Measurements from ENCODE around the gene ACKR4.

GRCh38 chr3:132573797-132574211, 23.3 kb upstream of the ACKR4 start:
- TF ChIP-seq RFX5 (IDR thresholded peaks at IDR 0.05; ENCODE audit: borderline replicate concordance, low read depth, low read length) (no peak), EZH2 (IDR thresholded peaks at IDR 0.05; ENCODE audit: low read depth, low read length, severe bottlenecking) (no peak), MAFK (IDR thresholded peaks at IDR 0.05; ENCODE audit: low read depth, low read length) (no peak), KDM1A (IDR thresholded peaks at IDR 0.05; ENCODE audit: borderline replicate concordance, low read length) (no peak), SIN3A (conservative IDR thresholded peaks at IDR 0.05 in 1 of 2, IDR thresholded peaks at IDR 0.05 in 1 of 2; ENCODE audit: low read depth in 1 of 2, low read length in 2 of 2) (no peak), SP2 (IDR thresholded peaks at IDR 0.05; ENCODE audit: low read length) (no peak), POLR2AphosphoS5 (IDR thresholded peaks at IDR 0.05; ENCODE audit: low read depth, low read length) (no peak), EP300 (IDR thresholded peaks at IDR 0.05; ENCODE audit: borderline replicate concordance in 1 of 2, low read depth in 2 of 2, low read length in 2 of 2) (no peak)
- TF ChIP-seq, protein P1, sequence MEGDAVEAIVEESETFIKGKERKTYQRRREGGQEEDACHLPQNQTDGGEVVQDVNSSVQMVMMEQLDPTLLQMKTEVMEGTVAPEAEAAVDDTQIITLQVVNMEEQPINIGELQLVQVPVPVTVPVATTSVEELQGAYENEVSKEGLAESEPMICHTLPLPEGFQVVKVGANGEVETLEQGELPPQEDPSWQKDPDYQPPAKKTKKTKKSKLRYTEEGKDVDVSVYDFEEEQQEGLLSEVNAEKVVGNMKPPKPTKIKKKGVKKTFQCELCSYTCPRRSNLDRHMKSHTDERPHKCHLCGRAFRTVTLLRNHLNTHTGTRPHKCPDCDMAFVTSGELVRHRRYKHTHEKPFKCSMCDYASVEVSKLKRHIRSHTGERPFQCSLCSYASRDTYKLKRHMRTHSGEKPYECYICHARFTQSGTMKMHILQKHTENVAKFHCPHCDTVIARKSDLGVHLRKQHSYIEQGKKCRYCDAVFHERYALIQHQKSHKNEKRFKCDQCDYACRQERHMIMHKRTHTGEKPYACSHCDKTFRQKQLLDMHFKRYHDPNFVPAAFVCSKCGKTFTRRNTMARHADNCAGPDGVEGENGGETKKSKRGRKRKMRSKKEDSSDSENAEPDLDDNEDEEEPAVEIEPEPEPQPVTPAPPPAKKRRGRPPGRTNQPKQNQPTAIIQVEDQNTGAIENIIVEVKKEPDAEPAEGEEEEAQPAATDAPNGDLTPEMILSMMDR (IDR thresholded peaks at IDR 0.05; ENCODE audit: control extremely low read depth in 1 of 3, insufficient read depth in 1 of 3, low read depth in 1 of 3, low read length in 3 of 3), result no peak
